ENCODE results near the gene PAAF1.

DNA sequence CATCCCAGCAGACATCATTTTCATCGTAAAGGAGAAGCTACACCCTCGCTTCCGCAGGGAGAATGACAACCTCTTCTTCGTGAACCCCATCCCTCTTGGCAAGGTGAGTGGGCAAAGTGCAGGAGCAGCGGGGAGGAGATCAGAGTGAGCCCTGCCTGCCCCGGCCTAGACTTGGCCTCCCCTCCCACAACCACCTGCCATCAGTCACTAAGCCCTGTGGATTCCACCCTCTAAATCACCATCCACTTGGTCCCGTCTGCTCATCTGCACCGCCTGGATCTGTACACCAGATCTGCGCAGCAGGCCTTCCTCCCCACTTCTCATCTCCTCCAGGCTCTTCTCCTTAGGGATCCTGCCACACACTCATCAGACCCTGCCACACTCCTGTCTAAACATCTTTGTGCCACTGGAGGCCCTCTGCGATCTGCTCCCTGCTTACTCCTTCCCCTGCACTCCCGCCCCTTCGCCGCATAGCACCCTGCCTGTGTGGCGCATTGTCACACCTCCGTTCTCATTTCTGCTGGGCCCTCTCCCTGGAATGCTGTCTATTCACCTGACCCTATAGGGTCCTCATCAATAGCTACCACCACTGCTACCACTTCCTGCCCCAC is 91.7 kb downstream of the PAAF1 start:
- TF ChIP-seq, protein P1, sequence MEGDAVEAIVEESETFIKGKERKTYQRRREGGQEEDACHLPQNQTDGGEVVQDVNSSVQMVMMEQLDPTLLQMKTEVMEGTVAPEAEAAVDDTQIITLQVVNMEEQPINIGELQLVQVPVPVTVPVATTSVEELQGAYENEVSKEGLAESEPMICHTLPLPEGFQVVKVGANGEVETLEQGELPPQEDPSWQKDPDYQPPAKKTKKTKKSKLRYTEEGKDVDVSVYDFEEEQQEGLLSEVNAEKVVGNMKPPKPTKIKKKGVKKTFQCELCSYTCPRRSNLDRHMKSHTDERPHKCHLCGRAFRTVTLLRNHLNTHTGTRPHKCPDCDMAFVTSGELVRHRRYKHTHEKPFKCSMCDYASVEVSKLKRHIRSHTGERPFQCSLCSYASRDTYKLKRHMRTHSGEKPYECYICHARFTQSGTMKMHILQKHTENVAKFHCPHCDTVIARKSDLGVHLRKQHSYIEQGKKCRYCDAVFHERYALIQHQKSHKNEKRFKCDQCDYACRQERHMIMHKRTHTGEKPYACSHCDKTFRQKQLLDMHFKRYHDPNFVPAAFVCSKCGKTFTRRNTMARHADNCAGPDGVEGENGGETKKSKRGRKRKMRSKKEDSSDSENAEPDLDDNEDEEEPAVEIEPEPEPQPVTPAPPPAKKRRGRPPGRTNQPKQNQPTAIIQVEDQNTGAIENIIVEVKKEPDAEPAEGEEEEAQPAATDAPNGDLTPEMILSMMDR (conservative IDR thresholded peaks at IDR 0.05; ENCODE audit: low read depth, low read length): no peak
- TF ChIP-seq EZH2phosphoT487 (IDR thresholded peaks at IDR 0.05; ENCODE audit: borderline replicate concordance, low read length): no peak
